Parathyroid adenoma (tissue), 2 donors: ENCODE measurements around the gene TRAM2.

Experiments used
- H2AFZ ChIP-seq: fragments of 300-600 bp; sonication (generic); one replicate; pipeline ENCODE4 v1.7.0; 2017; ENCODE audit warnings: antibody characterized with exemption, mild to moderate bottlenecking
- H3K27ac ChIP-seq: fragments of 300-600 bp; sonication (generic); one replicate; pipeline ENCODE4 v1.7.0; 2017
- H3K27me3 ChIP-seq: fragments of 300-600 bp; sonication (generic); one replicate; pipeline ENCODE4 v1.7.0; 2017; ENCODE audit warnings: low read length; ENCODE audit not compliant: control insufficient read depth, insufficient read depth
- H3K36me3 ChIP-seq: fragments of 300-600 bp; sonication (generic); one replicate; pipeline ENCODE4 v1.7.0; 2017; ENCODE audit warnings: low read length; ENCODE audit not compliant: control insufficient read depth, insufficient read depth
- H3K4me1 ChIP-seq: fragments of 300-600 bp; sonication (generic); one replicate; pipeline ENCODE4 v1.7.0; 2017; ENCODE audit warnings: control low read depth
- H3K4me2 ChIP-seq: fragments of 300-600 bp; sonication (generic); one replicate; pipeline ENCODE4 v1.7.0; 2017; ENCODE audit warnings: low read length
- H3K4me3 ChIP-seq: fragments of 300-600 bp; sonication (generic); one replicate; pipeline ENCODE4 v1.7.0; 2017; ENCODE audit warnings: low read depth, low read length
- H3K79me2 ChIP-seq: fragments of 300-600 bp; sonication (generic); one replicate; pipeline ENCODE4 v1.7.0; 2017; ENCODE audit warnings: control low read depth
- H3K9ac ChIP-seq: fragments of 300-600 bp; sonication (generic); one replicate; pipeline ENCODE4 v1.7.0; 2017; ENCODE audit warnings: mild to moderate bottlenecking
- H3K9me3 ChIP-seq: fragments of 300-600 bp; sonication (generic); one replicate; pipeline ENCODE4 v1.7.0; 2017; ENCODE audit warnings: low read length; ENCODE audit not compliant: control insufficient read depth
- CTCF ChIP-seq: fragments of 300-600 bp; sonication (generic); IDR thresholded peaks from one replicate; pipeline ENCODE4 v1.7.0; 2017; ENCODE audit warnings: antibody characterized with exemption, mild to moderate bottlenecking
- donor health status: primary hyperparathyroidism.

Gene TRAM2

GRCh38 chr6:52603000-52603795 lies 26.3 kb upstream of the TRAM2 start:
- no peak overlapping the region for H3K4me2 ChIP-seq
- H3K36me3 ChIP-seq: no peaks in the 10 kb centered on the region
- peaks cover 5% of the 10 kb centered on the region for H3K4me1 ChIP-seq
- no peak overlapping the region for H3K4me3 ChIP-seq
- H3K27me3 ChIP-seq: no peaks in the 10 kb centered on the region
- H3K79me2 ChIP-seq: no peaks in the 10 kb centered on the region
- H3K27ac ChIP-seq: no peak overlapping the region
- no peak overlapping the region for H3K9ac ChIP-seq
- no peak overlapping the region for H2AFZ ChIP-seq
- no peaks in the 10 kb centered on the region for H3K9me3 ChIP-seq
- no peak for TF ChIP-seq CTCF

GRCh38 chr6:52598824-52599190 lies 21.9 kb upstream of the TRAM2 start:
- H3K9me3 ChIP-seq: no peaks in the 10 kb centered on the region
- H3K9ac ChIP-seq: no peak overlapping the region
- no peak overlapping the region for H3K4me3 ChIP-seq
- H3K4me1 ChIP-seq: peaks cover 21% of the 10 kb centered on the region
- H3K79me2 ChIP-seq: no peaks in the 10 kb centered on the region
- no peak overlapping the region for H3K4me2 ChIP-seq
- TF ChIP-seq CTCF: no peak
- no peaks in the 10 kb centered on the region for H3K27me3 ChIP-seq
- no peak overlapping the region for H3K27ac ChIP-seq
- H2AFZ ChIP-seq: peak overlapping the region; percentile 87
- H3K36me3 ChIP-seq: no peaks in the 10 kb centered on the region

DNA sequence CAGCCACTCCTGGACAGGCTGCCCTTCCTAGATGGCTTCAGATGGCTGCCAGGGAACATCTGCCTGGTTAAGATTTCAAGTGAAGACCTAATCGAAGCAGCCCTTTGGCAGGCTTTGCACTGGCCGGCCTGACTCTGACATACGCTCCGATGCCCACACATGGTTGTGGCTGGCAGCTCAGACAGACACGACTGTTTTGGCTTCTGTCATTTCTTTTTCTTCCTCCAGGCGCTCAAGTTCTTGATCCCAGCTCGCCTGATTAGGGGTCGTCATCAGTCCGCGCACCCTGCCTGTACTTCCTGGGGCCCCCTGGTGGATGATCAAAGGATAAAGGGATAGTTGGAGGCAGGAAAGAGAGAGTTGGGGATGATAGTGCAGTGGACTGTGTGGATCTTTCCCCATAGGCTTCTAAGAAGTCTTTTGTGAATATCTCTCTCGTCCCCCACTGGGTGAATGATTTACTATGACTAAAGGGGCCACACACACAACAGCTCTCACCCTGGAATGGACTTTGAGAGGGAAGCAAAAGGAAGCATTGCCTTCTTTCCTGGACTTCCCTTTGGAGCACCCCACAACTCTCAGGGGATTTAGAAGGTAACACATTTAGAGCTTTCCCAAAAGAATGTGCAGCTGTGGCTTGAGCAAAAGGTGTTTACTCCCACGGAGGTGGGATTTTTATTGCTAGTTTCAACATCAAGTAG lies 21.4 kb upstream of the TRAM2 start:
- peak overlapping the region; percentile 19 for H3K4me3 ChIP-seq
- no peaks in the 10 kb centered on the region for H3K9me3 ChIP-seq
- H3K4me2 ChIP-seq: peak overlapping the region; percentile 52
- peak overlapping the region; percentile 29 for H3K27ac ChIP-seq
- peak; percentile 84 for TF ChIP-seq CTCF
- H3K36me3 ChIP-seq: no peaks in the 10 kb centered on the region
- H3K4me1 ChIP-seq: peaks cover 21% of the 10 kb centered on the region
- peak overlapping the region; percentile 87 for H2AFZ ChIP-seq
- no peak overlapping the region for H3K9ac ChIP-seq
- no peaks in the 10 kb centered on the region for H3K27me3 ChIP-seq
- no peaks in the 10 kb centered on the region for H3K79me2 ChIP-seq

DNA sequence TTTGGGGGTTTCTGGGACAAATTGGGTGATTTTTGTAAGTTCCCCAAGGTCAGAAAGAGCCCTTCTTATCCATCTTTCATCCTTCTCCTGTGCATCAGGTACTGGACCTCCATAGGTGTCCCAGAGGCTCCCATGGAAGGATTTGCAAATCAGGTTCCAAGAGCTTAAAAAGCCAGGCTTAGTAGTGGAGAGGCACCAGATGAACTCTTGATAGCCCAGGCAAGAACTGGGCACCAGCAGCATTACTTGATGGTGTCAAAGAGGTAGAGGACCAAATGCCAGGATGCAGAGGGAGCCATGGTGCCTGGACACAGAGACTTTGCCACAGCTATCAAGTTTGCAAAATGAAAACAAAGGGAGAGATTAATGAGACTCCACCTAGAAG lies 20.9 kb upstream of the TRAM2 start:
- Histone ChIP-seq H3K4me2 (no peak overlapping the region), H3K79me2 (no peaks in the 10 kb centered on the region), H3K9me3 (no peaks in the 10 kb centered on the region), H3K36me3 (no peaks in the 10 kb centered on the region), H3K27me3 (no peaks in the 10 kb centered on the region), H3K4me3 (no peak overlapping the region), H3K4me1 (peaks cover 21% of the 10 kb centered on the region), H3K27ac (peak overlapping the region; percentile 29), H2AFZ (peak overlapping the region; percentile 87), H3K9ac (no peak overlapping the region)
- no peak for TF ChIP-seq CTCF
